Neural cell (in vitro differentiated cells): Measurements from ENCODE around the gene NKRF. TPM values are rescaled to one million over a fixed set of nuclear protein-coding genes. Genes with fewer than 3 reads are reported as not detected.

Experiments
- H2AFZ ChIP-seq: fragments of 200-600, 300-800 bp; sonication (generic), shearing (Covaris generic); 2 replicates; pipeline ENCODE4 v1.6.0; 2014; ENCODE audit warnings: low read depth, mild to moderate bottlenecking, antibody characterized with exemption, low read length, moderate library complexity
- H3F3A ChIP-seq: fragments of 200-600 bp; shearing (Covaris generic); 2 replicates; pipeline ENCODE4 v1.6.1; 2016; ENCODE audit warnings: mild to moderate bottlenecking, moderate library complexity, mixed read lengths, antibody characterized with exemption, low read length; ENCODE audit not compliant: insufficient read depth, poor library complexity, severe bottlenecking
- H3K27ac ChIP-seq: fragments of 200-600, 300-800 bp; sonication (generic), shearing (Covaris generic); 2 replicates; pipeline ENCODE4 v1.5.1; 2014; ENCODE audit warnings: mild to moderate bottlenecking, low read length, moderate library complexity
- H3K27me3 ChIP-seq: fragments of 300-800, 200-600 bp; sonication (generic), shearing (Covaris generic); 2 replicates; pipeline ENCODE4 v1.6.0; 2014; ENCODE audit warnings: mild to moderate bottlenecking, low read depth, low read length, moderate library complexity; ENCODE audit not compliant: insufficient read depth
- H3K36me3 ChIP-seq: fragments of 300-800, 200-600 bp; sonication (generic), shearing (Covaris generic); 2 replicates; pipeline ENCODE4 v1.5.1; 2014; ENCODE audit warnings: mild to moderate bottlenecking, antibody characterized with exemption, low read length, moderate library complexity; ENCODE audit not compliant: insufficient read depth
- H3K4me2 ChIP-seq: fragments of 300-800, 200-600 bp; sonication (generic), shearing (Covaris generic); 2 replicates; pipeline ENCODE4 v1.6.0; 2014; ENCODE audit warnings: mild to moderate bottlenecking, low read length
- H3K4me3 ChIP-seq: fragments of 300-800, 200-600 bp; sonication (generic), shearing (Covaris generic); 2 replicates; pipeline ENCODE4 v1.5.1; 2014; ENCODE audit warnings: mild to moderate bottlenecking, low read length, moderate library complexity
- H3K79me2 ChIP-seq: fragments of 200-600 bp; shearing (Covaris generic); replicated peaks from 2 replicates; pipeline ENCODE4 v1.6.0; 2014; ENCODE audit warnings: mild to moderate bottlenecking, low read length, moderate library complexity; ENCODE audit not compliant: insufficient read depth
- H3K9ac ChIP-seq: fragments of 300-800, 200-600 bp; sonication (generic), shearing (Covaris generic); 2 replicates; pipeline ENCODE4 v1.6.1; 2016; ENCODE audit warnings: mild to moderate bottlenecking, low read length, mixed read lengths
- H3K9me2 ChIP-seq: fragments of 200-600 bp; shearing (Covaris generic); 2 replicates; pipeline ENCODE4 v1.6.1; 2016; ENCODE audit warnings: mild to moderate bottlenecking, low read length, mixed read lengths; ENCODE audit not compliant: insufficient read depth
- H3K9me3 ChIP-seq: fragments of 200-600, 300-800 bp; sonication (generic), shearing (Covaris generic); 2 replicates; pipeline ENCODE4 v1.6.1; 2016; ENCODE audit warnings: mild to moderate bottlenecking, mixed run types, low read length, moderate library complexity, mixed read lengths
- H4K20me1 ChIP-seq: fragments of 200-600 bp; shearing (Covaris generic); 2 replicates; pipeline ENCODE4 v1.6.1; 2016; ENCODE audit warnings: mild to moderate bottlenecking, mixed run types; ENCODE audit not compliant: insufficient read depth
- CTCF ChIP-seq: fragments of 450-650 bp; IDR thresholded peaks from 2 replicates; pipeline ENCODE4 v1.5.1; 2014; ENCODE audit warnings: antibody characterized with exemption, mild to moderate bottlenecking, moderate library complexity; ENCODE audit not compliant: poor library complexity, severe bottlenecking
- EZH2 ChIP-seq: fragments of 200-600, 300-800 bp; shearing (Covaris generic), sonication (generic); IDR thresholded peaks from 2 replicates; pipeline ENCODE4 v1.6.1; 2014; ENCODE audit warnings: antibody characterized with exemption, low read length, borderline replicate concordance, mild to moderate bottlenecking; ENCODE audit not compliant: insufficient read depth, poor library complexity, severe bottlenecking
- MXI1 ChIP-seq: fragments of 450-650 bp; conservative IDR thresholded peaks from 2 replicates; pipeline ENCODE4 v1.6.1; 2014; ENCODE audit warnings: antibody characterized with exemption, mild to moderate bottlenecking; ENCODE audit not compliant: poor library complexity, severe bottlenecking
- POLR2AphosphoS5 ChIP-seq: IDR thresholded peaks from 2 replicates; pipeline ENCODE4 v1.6.1; 2012
- REST ChIP-seq: IDR thresholded peaks from 2 replicates; pipeline ENCODE4 v1.6.1; 2012; ENCODE audit warnings: borderline replicate concordance
- SMC3 ChIP-seq: fragments of 450-650 bp; conservative IDR thresholded peaks from 2 replicates; pipeline ENCODE4 v1.6.1; 2014; ENCODE audit warnings: antibody characterized with exemption, mild to moderate bottlenecking, moderate library complexity; ENCODE audit not compliant: poor library complexity
- TAF1 ChIP-seq: IDR thresholded peaks from 2 replicates; pipeline ENCODE4 v1.6.1; 2012; ENCODE audit warnings: low read depth
- polyA plus RNA-seq: library from polyadenylated mRNA; depleted of rRNA; stranded (reverse); fragments of >200 nt; gene quantifications from 2 replicates; pipeline ENCODE4 v1.2.3, GENCODE V29; 2014

The NKRF gene
- polyA plus RNA-seq, 1 donor from 2014 or later, result 27.0 TPM

DNA sequence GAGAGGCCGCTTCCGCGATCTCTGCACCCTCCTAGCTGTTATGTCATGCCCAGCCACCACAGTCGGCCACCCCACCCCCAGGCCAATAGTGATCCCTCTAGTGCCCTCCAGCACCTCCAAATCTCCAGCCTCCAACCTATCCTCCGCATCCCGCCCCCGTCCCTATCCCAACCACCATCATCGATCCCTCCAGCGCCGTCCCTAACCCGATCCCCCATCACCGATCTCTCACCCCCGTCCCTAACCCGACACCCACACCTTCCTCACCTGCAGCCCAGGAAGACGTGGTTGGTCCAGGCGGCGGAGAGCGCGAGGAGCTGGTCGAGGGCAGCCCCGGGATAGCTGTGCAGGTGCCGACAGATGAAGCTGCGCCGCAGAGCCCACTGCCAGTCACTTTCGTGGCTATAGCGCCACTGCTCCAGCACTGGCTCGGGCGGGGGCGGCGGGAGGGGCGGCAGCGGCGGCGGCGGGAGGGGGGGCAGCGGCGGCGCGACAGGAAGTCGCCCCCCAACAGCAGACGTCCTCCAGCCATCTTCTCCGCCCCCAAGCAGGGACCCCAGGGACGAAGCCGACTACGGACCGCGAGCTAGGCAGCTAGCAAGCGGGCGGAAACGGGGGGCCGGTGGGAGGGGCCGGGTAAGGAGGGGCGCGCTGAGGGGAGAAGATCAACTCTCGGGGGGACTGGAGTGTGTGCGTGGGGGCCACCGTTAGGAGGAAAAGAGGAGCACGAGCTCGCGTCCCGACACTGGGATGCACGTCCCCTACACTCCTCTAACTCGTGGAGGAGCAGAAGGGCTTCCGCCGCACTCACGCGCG, 552 bp downstream of the NKRF start:
- Histone ChIP-seq H4K20me1 (no peaks in the 10 kb centered on the region), H3K79me2 (peaks cover 33% of the 10 kb centered on the region), H3K9ac (peak overlapping the region; percentile 92), H3K4me2 (no peak overlapping the region), H3K4me3 (peak overlapping the region; percentile 78), H3K36me3 (no peaks in the 10 kb centered on the region), H3K27me3 (no peaks in the 10 kb centered on the region), H3K9me2 (no peaks in the 10 kb centered on the region), H3K27ac (peak overlapping the region; percentile 90), H3K9me3 (no peaks in the 10 kb centered on the region), H3F3A (no peaks in the 10 kb centered on the region), H2AFZ (peak overlapping the region; percentile 38)
- TF ChIP-seq TAF1 (peak; percentile 21), MXI1 (peak; percentile 81), SMC3 (no peak), EZH2 (no peak)

DNA sequence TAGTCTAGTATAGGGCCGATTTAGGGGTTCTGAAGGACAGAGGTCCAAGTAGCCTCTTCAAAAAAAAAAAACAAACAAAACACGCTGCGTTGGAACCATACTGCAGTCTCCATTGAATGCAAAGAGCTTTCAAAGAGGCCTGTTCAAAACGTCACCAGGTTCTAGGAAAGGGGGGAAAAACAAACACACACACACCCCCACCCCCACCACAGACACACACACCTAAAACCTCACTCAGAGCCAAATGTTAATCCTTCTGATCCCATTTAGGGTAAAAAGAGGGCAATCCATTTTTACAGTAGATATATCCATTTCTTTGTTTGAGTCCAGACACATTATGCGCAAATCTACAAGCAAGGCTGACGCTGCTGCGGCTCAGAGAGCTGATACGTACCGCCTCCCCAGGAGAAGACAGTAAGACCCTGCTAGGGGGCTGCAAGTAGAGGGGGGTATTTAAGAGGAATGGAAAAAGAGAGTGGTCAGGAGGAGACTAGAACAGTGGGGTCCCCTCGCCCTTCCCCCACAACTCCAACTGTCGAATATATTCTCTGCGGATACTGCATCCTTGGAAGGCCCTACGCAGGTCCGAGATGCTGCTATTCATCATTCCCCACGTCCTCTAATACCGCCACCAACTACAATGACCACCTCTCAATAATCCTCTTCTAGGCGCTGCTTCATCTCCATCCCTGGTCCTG, 1.3 kb downstream of the NKRF start:
- Histone ChIP-seq H3K4me2 (peak overlapping the region; percentile 39), H3K79me2 (peaks cover 33% of the 10 kb centered on the region)

More for the DNA sequence above, 1.3 kb downstream of the NKRF start:
- Histone ChIP-seq H3K36me3 (no peaks in the 10 kb centered on the region), H3F3A (no peaks in the 10 kb centered on the region), H3K9me2 (no peaks in the 10 kb centered on the region), H3K4me3 (peak overlapping the region; percentile 78), H4K20me1 (no peaks in the 10 kb centered on the region), H2AFZ (peak overlapping the region; percentile 38), H3K27me3 (no peaks in the 10 kb centered on the region), H3K27ac (peak overlapping the region; percentile 90), H3K9ac (peak overlapping the region; percentile 92), H3K9me3 (no peaks in the 10 kb centered on the region)
- peak; percentile 13 for TF ChIP-seq REST
- TF ChIP-seq TAF1, result no peak
- TF ChIP-seq SMC3, result no peak
- no peak for TF ChIP-seq CTCF
- TF ChIP-seq POLR2AphosphoS5, result no peak
- TF ChIP-seq EZH2, result no peak
- no peak for TF ChIP-seq MXI1
